Measurements from ENCODE around the gene SLC1A4. TPM values are rescaled to one million over a fixed set of nuclear protein-coding genes. Genes with fewer than 3 reads are reported as not detected.

SLC1A4 gene
- total and polyA plus RNA-seq, 2 of the 4 experiments (the other 2 are of a cell fraction), result 6.8 to 8.1 TPM

DNA sequence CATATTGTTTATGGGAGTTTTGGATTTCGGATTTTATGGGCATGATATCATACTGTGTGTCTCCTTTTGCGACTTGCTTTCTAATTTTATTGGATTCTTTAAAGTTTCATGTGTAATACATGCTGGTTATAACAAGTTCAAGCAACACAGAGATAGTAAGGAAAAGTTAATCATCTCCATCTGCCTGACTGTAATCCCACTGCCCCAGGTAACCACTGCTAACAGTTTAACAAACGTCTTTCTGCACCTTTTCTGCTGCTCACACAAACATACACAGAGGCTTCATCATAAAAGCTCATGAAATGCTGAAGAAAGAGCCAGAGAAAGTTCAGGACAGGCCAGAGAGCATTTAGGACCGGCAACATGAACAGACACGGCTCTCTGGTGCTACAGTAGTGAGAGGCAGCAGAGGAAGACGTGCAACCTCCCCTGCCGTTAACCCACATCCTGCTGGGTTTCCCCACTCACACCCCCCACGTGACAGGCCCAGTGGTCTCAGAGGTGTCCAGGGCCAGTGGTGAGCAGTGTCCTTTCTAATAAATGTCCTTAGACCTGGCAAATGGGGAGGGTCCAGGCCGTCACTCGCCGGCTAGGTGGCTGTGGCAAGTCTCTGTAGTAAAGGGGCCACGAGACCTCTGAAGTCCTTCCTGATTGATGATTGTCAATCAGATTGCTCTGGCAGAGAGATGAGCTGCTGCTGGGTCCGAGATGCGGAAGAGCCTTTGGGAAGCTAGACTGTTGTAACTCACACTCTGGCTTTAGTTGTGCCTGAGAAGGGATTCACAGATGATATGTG lies 43.0 kb upstream of the SLC1A4 start:
- H2AK9ac ChIP-seq (replicated peaks; ENCODE audit: low read depth, low read length, poor library complexity), result no peak overlapping the region
- peaks cover 14% of the 10 kb centered on the region for H3K27me3 ChIP-seq (ENCODE audit: control insufficient read depth, insufficient read depth, low read length)
- H3K4me1 ChIP-seq (ENCODE audit: control insufficient read depth, insufficient read depth, low read length), result peaks cover 8% of the 10 kb centered on the region
- H3K14ac ChIP-seq (replicated peaks; ENCODE audit: low read depth, low read length), result peak overlapping the region; percentile 50
- CTCF ChIA-PET, result interaction anchor here (0.9 kb wide), 1 partner anchor 101 kb away, joined by 4 read pairs; no protein-coding TSS in a partner anchor
- no peak overlapping the region for H3K27ac ChIP-seq (ENCODE audit: insufficient read depth, low read length)
- TF ChIP-seq, protein P1, sequence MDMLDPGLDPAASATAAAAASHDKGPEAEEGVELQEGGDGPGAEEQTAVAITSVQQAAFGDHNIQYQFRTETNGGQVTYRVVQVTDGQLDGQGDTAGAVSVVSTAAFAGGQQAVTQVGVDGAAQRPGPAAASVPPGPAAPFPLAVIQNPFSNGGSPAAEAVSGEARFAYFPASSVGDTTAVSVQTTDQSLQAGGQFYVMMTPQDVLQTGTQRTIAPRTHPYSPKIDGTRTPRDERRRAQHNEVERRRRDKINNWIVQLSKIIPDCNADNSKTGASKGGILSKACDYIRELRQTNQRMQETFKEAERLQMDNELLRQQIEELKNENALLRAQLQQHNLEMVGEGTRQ (IDR thresholded peaks at IDR 0.05; ENCODE audit: low read depth, low read length), result peak; percentile 40; the same call in 1 of the 2 replicates
- TF ChIP-seq NFE2L2 (IDR thresholded peaks at IDR 0.05; ENCODE audit: low read depth, low read length), result no peak
- TF ChIP-seq RAD21 (IDR thresholded peaks at IDR 0.05; ENCODE audit: low read length), result no peak
- TF ChIP-seq MAZ (IDR thresholded peaks at IDR 0.05; ENCODE audit: borderline replicate concordance, low read depth, low read length), result no peak
- TF ChIP-seq MAFK (IDR thresholded peaks at IDR 0.05; ENCODE audit: low read depth, low read length), result no peak
- TF ChIP-seq MXI1 (IDR thresholded peaks at IDR 0.05; ENCODE audit: borderline replicate concordance, low read depth, low read length), result no peak
- TF ChIP-seq, protein P2, sequence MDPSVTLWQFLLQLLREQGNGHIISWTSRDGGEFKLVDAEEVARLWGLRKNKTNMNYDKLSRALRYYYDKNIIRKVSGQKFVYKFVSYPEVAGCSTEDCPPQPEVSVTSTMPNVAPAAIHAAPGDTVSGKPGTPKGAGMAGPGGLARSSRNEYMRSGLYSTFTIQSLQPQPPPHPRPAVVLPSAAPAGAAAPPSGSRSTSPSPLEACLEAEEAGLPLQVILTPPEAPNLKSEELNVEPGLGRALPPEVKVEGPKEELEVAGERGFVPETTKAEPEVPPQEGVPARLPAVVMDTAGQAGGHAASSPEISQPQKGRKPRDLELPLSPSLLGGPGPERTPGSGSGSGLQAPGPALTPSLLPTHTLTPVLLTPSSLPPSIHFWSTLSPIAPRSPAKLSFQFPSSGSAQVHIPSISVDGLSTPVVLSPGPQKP (IDR thresholded peaks at IDR 0.05; ENCODE audit: borderline replicate concordance, low read depth, low read length), result no peak
- H2BK120ac ChIP-seq (ENCODE audit: low read depth, low read length), result no peak overlapping the region
- H2BK15ac ChIP-seq (ENCODE audit: low read depth, low read length), result no peak overlapping the region
- H2AK5ac ChIP-seq (ENCODE audit: low read depth, low read length), result no peak overlapping the region
- H3K56ac ChIP-seq (ENCODE audit: extremely low read depth, insufficient read depth, low read length), result no peak overlapping the region
- 0 out of 2 replicates have a peak overlapping the region, but pooled peaks have one; percentile 24 for H3K23ac ChIP-seq (ENCODE audit: low read depth, low read length)
- H4K20me1 ChIP-seq (ENCODE audit: insufficient read depth, low read length), result no peaks in the 10 kb centered on the region
- dilution Hi-C loops (cut with HindIII; ENCODE audit: low sequenced_read_pairs, unreplicated experiment) (no loop called here), in situ Hi-C loops (cut with MboI; ENCODE audit: low sequenced_read_pairs) (no loop called here), intact Hi-C loops (cut with micrococcal nuclease) (no loop called here)
- POLR2A ChIA-PET (ENCODE audit: unreplicated experiment), result no interaction called here
- no CpG with 5 or more reads among the region's 14 CpGs for WGBS, 2 experiments (ENCODE audit: extremely low coverage in 2 of 2, insufficient read length in 1 of 2)
- no peak overlapping the region for H4K91ac ChIP-seq (ENCODE audit: insufficient read depth, low read depth, low read length)
- peak overlapping the region; percentile 26; the same call in 1 of the 2 replicates for H3K4ac ChIP-seq (ENCODE audit: low read depth, low read length)
- 0 out of 2 replicates have a peak, but pooled peaks have one; percentile 30 for ATAC-seq (ENCODE audit: low read depth)
- no peak overlapping the region for H3K4me3 ChIP-seq (ENCODE audit: insufficient read depth, low read depth, low read length)
- no peak overlapping the region for H3K9ac ChIP-seq (ENCODE audit: low read depth, low read length)
- H3K79me1 ChIP-seq (ENCODE audit: low read depth in 1 of 2, low read length in 2 of 2), result no peaks in the 10 kb centered on the region
- peak overlapping the region; percentile 14; the same call in 1 of the 2 replicates for H2BK20ac ChIP-seq (ENCODE audit: low read depth, low read length)
- H3K18ac ChIP-seq (ENCODE audit: low read depth, low read length), result no peak overlapping the region
- no peak overlapping the region; a peak in 1 of 4 replicates for H4K8ac ChIP-seq (ENCODE audit: low read depth in 2 of 2, low read length in 2 of 2)
- BruUV-seq (replicated peaks), result no TSS peak
- H3K9me3 ChIP-seq (ENCODE audit: control insufficient read depth, insufficient read depth, low read length), result no peaks in the 10 kb centered on the region
- no peaks in the 10 kb centered on the region for H3K36me3 ChIP-seq (ENCODE audit: control insufficient read depth, insufficient read depth, low read length)
- no peak overlapping the region for H4K5ac ChIP-seq (ENCODE audit: low read depth, low read length)
- H3K4me2 ChIP-seq (ENCODE audit: low read depth, low read length), result no peak overlapping the region
- no peak overlapping the region for H2AFZ ChIP-seq (replicated peaks; ENCODE audit: low read length, poor library complexity)
- 0 out of 2 replicates have a peak, but pooled peaks cover 12% of the 10 kb centered on the region for H3K9me1 ChIP-seq (ENCODE audit: insufficient read depth, low read length)
- H2BK5ac ChIP-seq (ENCODE audit: low read depth, low read length, poor library complexity, severe bottlenecking), result no peak overlapping the region
- peak; percentile 17 for DNase-seq

Data from IMR-90 (cell line).